ENCODE results near the gene SORL1-AS1.

DNA sequence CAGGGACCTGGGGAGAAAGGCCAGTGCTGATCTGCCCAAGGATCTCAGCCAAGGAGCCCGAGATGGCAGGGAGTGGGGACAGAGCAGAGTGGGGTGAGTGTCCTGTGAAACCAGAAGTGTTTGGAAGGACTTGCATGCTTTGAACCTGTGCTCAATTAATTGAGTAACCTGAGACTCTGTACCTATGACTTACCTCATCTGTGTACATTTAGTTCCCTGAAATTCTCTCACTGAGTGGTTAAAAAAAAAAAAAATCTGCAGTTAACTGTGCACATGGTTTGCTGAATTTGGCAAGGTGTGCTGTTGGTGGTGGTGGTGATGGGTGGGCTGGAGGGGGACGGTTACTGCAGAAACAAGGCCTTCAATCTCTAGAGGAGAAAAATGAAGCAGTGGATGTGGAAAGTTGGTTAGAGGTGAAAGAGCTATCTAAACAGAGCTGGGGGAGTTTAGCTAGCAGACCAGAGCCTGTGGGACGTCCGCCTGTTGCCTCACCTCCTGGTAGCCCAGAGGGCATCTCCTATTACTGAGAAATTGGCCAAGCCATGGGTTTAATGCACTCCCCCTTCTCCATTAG, 8.3 kb upstream of the SORL1-AS1 start:
- no peak for TF ChIP-seq CTCF (IDR thresholded peaks at IDR 0.05)
- TF ChIP-seq ZFX (IDR thresholded peaks at IDR 0.05; ENCODE audit: borderline replicate concordance), result no peak
